SK-N-SH (cell line): ENCODE results near the gene EOLA1. TPM values are rescaled to one million over a fixed set of nuclear protein-coding genes. Genes with fewer than 3 reads are reported as not detected.

Experiments
- CTCF ChIA-PET: fragments of 300-600, 350-600 bp; formaldehyde crosslinking; extraction: SDS; loops from one replicate; lab custom pipeline; 2021; lab: Yijun Ruan, JAX
- POLR2A ChIA-PET: fragments of 350-600 bp; sonication (Branson Sonifier 250); formaldehyde crosslinking; extraction: SDS; loops from one replicate; lab custom pipeline; 2020; ENCODE audit warnings: antibody characterized with exemption, inconsistent platforms; lab: Yijun Ruan, JAX
- DNase-seq: peaks from one replicate; pipeline ENCODE4 v3.0.0; 2012
- H2AFZ ChIP-seq: fragments of 200-600 bp; sonication (generic); 2 replicates; pipeline ENCODE4 v1.8.1; 2016; ENCODE audit warnings: antibody characterized with exemption, mild to moderate bottlenecking, low read depth
- H3F3A ChIP-seq: fragments of 200-600 bp; sonication (generic); replicated peaks from 2 replicates; pipeline ENCODE3; 2016; ENCODE audit warnings: antibody characterized with exemption, mild to moderate bottlenecking; ENCODE audit not compliant: insufficient read depth
- H3K27ac ChIP-seq, 2 experiments: fragments of 200-500 bp in 1 of 2; fragments of 200-600 bp in 1 of 2; sonication (Bioruptor generic) in 1 of 2; sonication (generic), shearing (Covaris generic) in 1 of 2; 2 replicates each; pipeline versions ENCODE4 v1.5.1 to v1.6.1; 2014 to 2016; ENCODE audit warnings: low read depth in 2 of 2, inconsistent platforms in 1 of 2, low read length in 1 of 2, mild to moderate bottlenecking in 1 of 2, mixed read lengths in 1 of 2
- H3K27me3 ChIP-seq: fragments of 200-600 bp; sonication (generic), shearing (Covaris generic); 2 replicates; pipeline ENCODE4 v1.6.1; 2016; ENCODE audit warnings: mixed run types; ENCODE audit not compliant: insufficient read depth
- H3K36me3 ChIP-seq, 2 experiments: fragments of 200-500 bp in 1 of 2; fragments of 200-600 bp in 1 of 2; sonication (Bioruptor generic) in 1 of 2; sonication (generic) in 1 of 2; replicated peaks in 1 of 2; 2 replicates each; pipeline versions ENCODE3 to v1.5.1; 2014 to 2016; ENCODE audit warnings: low read length in 1 of 2, mild to moderate bottlenecking in 1 of 2; ENCODE audit not compliant: insufficient read depth in 2 of 2, control insufficient read depth in 1 of 2
- H3K4me1 ChIP-seq, 2 experiments: fragments of 200-500 bp in 1 of 2; fragments of 200-600 bp in 1 of 2; sonication (Bioruptor generic) in 1 of 2; sonication (generic), shearing (Covaris generic) in 1 of 2; 2 replicates each; pipeline versions ENCODE4 v1.5.1 to v1.6.1; 2014 to 2016; ENCODE audit warnings: low read depth in 1 of 2, low read length in 1 of 2, mixed run types in 1 of 2; ENCODE audit not compliant: insufficient read depth in 2 of 2, control insufficient read depth in 1 of 2
- H3K4me2 ChIP-seq: fragments of 200-600 bp; sonication (generic), shearing (Covaris generic); 2 replicates; pipeline ENCODE4 v1.6.1; 2017; ENCODE audit warnings: mixed run types
- H3K4me3 ChIP-seq, 2 experiments: fragments of 200-500 bp in 1 of 2; fragments of 200-600 bp in 1 of 2; sonication (Bioruptor generic) in 1 of 2; sonication (generic), shearing (Covaris generic) in 1 of 2; 2 replicates each; pipeline versions ENCODE4 v1.5.1 to v1.8.1; 2014 to 2016; ENCODE audit warnings: low read depth in 2 of 2, inconsistent platforms in 1 of 2, low read length in 1 of 2, mild to moderate bottlenecking in 1 of 2, mixed read lengths in 1 of 2, moderate library complexity in 1 of 2
- H3K79me2 ChIP-seq: fragments of 200-600 bp; sonication (generic); 2 replicates; pipeline ENCODE4 v1.8.1; 2017; ENCODE audit warnings: mild to moderate bottlenecking; ENCODE audit not compliant: insufficient read depth
- H3K9ac ChIP-seq: fragments of 200-600 bp; sonication (generic); 2 replicates; pipeline ENCODE4 v1.6.1; 2017; ENCODE audit warnings: mixed run types
- H3K9me2 ChIP-seq: fragments of 200-600 bp; sonication (generic); 2 replicates; pipeline ENCODE4 v1.6.1; 2017; ENCODE audit warnings: mixed run types
- H3K9me3 ChIP-seq: fragments of 200-600 bp; sonication (generic); 2 replicates; pipeline ENCODE4 v1.6.1; 2017; ENCODE audit warnings: mixed run types, mild to moderate bottlenecking, moderate library complexity
- H4K20me1 ChIP-seq: fragments of 200-600 bp; sonication (generic); 2 replicates; pipeline ENCODE4 v1.6.1; 2017; ENCODE audit warnings: mild to moderate bottlenecking, mixed run types; ENCODE audit not compliant: insufficient read depth
- CHD2 ChIP-seq: fragments of 150-350 bp; IDR thresholded peaks from 2 replicates; pipeline ENCODE4 v1.6.1; 2018; ENCODE audit warnings: low read length; ENCODE audit not compliant: partially characterized antibody
- CTCF ChIP-seq: fragments of 200-600 bp; sonication (generic); IDR thresholded peaks from 2 replicates; pipeline ENCODE4 v1.6.1; 2017; ENCODE audit warnings: antibody characterized with exemption, mild to moderate bottlenecking, moderate library complexity
- ELF1 ChIP-seq: IDR thresholded peaks from 2 replicates; pipeline ENCODE4 v1.4.0; 2012
- EP300 ChIP-seq, 2 experiments: IDR thresholded peaks; 2 replicates each; pipeline versions ENCODE4 v1.4.0 to v1.6.1; 2012; ENCODE audit warnings: borderline replicate concordance in 1 of 2, low read depth in 1 of 2, low read length in 1 of 2
- FOXJ3 ChIP-seq: sonication (generic); formaldehyde crosslinking; IDR thresholded peaks from 2 replicates; pipeline ENCODE4 v1.5.1; 2020; ENCODE audit warnings: mild to moderate bottlenecking, missing genetic modification reagents
- JUND ChIP-seq: IDR thresholded peaks from 2 replicates; pipeline ENCODE4 v1.4.0; 2012
- MEF2A ChIP-seq: IDR thresholded peaks from 2 replicates; pipeline ENCODE4 v1.4.0; 2012; ENCODE audit warnings: low read depth, borderline replicate concordance
- MXI1 ChIP-seq: IDR thresholded peaks from 2 replicates; pipeline ENCODE4 v1.6.1; 2012; ENCODE audit warnings: mild to moderate bottlenecking, low read depth, low read length, improper control_type of control experiment
- RCOR1 ChIP-seq: fragments of 150-350 bp; IDR thresholded peaks from 2 replicates; pipeline ENCODE4 v1.6.1; 2017; ENCODE audit warnings: antibody characterized with exemption, low read length
- SIN3A ChIP-seq: IDR thresholded peaks from 2 replicates; pipeline ENCODE4 v1.6.1; 2012; ENCODE audit warnings: low read depth, mild to moderate bottlenecking, low read length, moderate library complexity, borderline replicate concordance
- SMC3 ChIP-seq: IDR thresholded peaks from 2 replicates; pipeline ENCODE4 v1.6.1; 2012; ENCODE audit warnings: low read depth, low read length, improper control_type of control experiment
- TAF1 ChIP-seq: IDR thresholded peaks from 2 replicates; pipeline ENCODE4 v1.6.1; 2012; ENCODE audit warnings: low read depth, mild to moderate bottlenecking, low read length, moderate library complexity, borderline replicate concordance
- USF2 ChIP-seq: fragments of 150-350 bp; IDR thresholded peaks from 2 replicates; pipeline ENCODE4 v1.6.1; 2017; ENCODE audit warnings: antibody characterized with exemption, low read length, low read depth, borderline replicate concordance
- YY1 ChIP-seq: IDR thresholded peaks from 2 replicates; pipeline ENCODE4 v1.4.0; 2012; ENCODE audit warnings: low read depth, mild to moderate bottlenecking
- WGBS: methylation state at CpG from one replicate; pipeline ENCODE4 v1.1.6; 2017; ENCODE audit warnings: low lambda C conversion rate; 5-methylcytosine and 5-hydroxymethylcytosine counted together
- polyA plus RNA-seq, 3 experiments: library from polyadenylated mRNA; depleted of rRNA; stranded (reverse); fragments of >200 nt; gene quantifications; 2 replicates each; pipeline ENCODE4 v1.2.3, GENCODE V29; 2012
- TF ChIP-seq, protein P1 (sequence below): IDR thresholded peaks from 2 replicates; pipeline ENCODE4 v1.6.1; 2012; ENCODE audit warnings: mild to moderate bottlenecking, low read depth, low read length, moderate library complexity
- TF ChIP-seq, protein P2 (sequence below): IDR thresholded peaks from 2 replicates; pipeline ENCODE4 v1.4.0; 2012; ENCODE audit warnings: low read depth, borderline replicate concordance

The EOLA1 gene
- polyA plus RNA-seq, 1 of the 3 experiments (the other 2 are of a cell fraction), result 16.3 TPM

GRCh38 chrX:149498767-149499166, 42.0 kb upstream of the EOLA1 start (continued):
- TF ChIP-seq, protein P1, sequence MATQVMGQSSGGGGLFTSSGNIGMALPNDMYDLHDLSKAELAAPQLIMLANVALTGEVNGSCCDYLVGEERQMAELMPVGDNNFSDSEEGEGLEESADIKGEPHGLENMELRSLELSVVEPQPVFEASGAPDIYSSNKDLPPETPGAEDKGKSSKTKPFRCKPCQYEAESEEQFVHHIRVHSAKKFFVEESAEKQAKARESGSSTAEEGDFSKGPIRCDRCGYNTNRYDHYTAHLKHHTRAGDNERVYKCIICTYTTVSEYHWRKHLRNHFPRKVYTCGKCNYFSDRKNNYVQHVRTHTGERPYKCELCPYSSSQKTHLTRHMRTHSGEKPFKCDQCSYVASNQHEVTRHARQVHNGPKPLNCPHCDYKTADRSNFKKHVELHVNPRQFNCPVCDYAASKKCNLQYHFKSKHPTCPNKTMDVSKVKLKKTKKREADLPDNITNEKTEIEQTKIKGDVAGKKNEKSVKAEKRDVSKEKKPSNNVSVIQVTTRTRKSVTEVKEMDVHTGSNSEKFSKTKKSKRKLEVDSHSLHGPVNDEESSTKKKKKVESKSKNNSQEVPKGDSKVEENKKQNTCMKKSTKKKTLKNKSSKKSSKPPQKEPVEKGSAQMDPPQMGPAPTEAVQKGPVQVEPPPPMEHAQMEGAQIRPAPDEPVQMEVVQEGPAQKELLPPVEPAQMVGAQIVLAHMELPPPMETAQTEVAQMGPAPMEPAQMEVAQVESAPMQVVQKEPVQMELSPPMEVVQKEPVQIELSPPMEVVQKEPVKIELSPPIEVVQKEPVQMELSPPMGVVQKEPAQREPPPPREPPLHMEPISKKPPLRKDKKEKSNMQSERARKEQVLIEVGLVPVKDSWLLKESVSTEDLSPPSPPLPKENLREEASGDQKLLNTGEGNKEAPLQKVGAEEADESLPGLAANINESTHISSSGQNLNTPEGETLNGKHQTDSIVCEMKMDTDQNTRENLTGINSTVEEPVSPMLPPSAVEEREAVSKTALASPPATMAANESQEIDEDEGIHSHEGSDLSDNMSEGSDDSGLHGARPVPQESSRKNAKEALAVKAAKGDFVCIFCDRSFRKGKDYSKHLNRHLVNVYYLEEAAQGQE, result no peak
- TF ChIP-seq JUND, result no peak
- no peak for TF ChIP-seq TAF1
- TF ChIP-seq CTCF, result no peak
- TF ChIP-seq YY1, result no peak
- TF ChIP-seq SIN3A, result no peak

DNA sequence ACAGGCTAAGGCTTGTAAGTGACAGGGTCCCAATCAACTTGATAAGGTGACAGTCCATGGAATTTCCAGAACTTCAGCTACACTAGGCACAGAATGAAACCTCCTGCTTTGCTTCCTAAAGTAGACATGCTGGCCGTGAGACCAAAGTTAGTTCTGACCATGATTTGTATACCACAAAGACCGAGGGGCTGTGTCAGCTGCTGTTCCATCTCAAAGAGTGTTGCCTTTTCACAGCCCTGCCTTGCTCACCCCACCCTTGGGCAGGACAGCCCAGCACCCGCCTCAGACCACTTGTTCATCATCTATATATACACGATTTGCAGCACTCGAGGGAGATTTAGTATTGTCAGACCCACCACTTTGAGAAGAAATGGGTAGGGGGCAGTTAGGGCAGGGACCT, 41.0 kb upstream of the EOLA1 start:
- H3K4me1 ChIP-seq, result peaks cover 0 to 8% of the 10 kb centered on the region in 2 experiments; a peak in 1 of 4 replicates
- no peaks in the 10 kb centered on the region; the same call in 1 of the 2 replicates for H4K20me1 ChIP-seq
- no peak overlapping the region for H3K4me3 ChIP-seq
- H3K79me2 ChIP-seq, result peaks cover 24% of the 10 kb centered on the region
- ChIA-PET POLR2A (no interaction called here), CTCF (interaction anchor here (0.9 to 2.2 kb wide), 2 partner anchors 13 to 29 kb away, joined by 3 to 7 read pairs; no protein-coding TSS in a partner anchor)
- peaks cover 35 to 54% of the 10 kb centered on the region in 2 experiments for H3K36me3 ChIP-seq
- DNase-seq, result no peak
- no peaks in the 10 kb centered on the region for H3K9me3 ChIP-seq
- H3K9ac ChIP-seq, result no peak overlapping the region
- no peak overlapping the region for H2AFZ ChIP-seq
- no peak overlapping the region for H3K4me2 ChIP-seq
- H3K27ac ChIP-seq, result no peak overlapping the region
- H3K27me3 ChIP-seq, result no peaks in the 10 kb centered on the region
- WGBS, result 51% methylated on average over 5 of the region's 5 CpGs
- no peaks in the 10 kb centered on the region for H3F3A ChIP-seq
- TF ChIP-seq, protein P1, result no peak
- TF ChIP-seq, protein P2, sequence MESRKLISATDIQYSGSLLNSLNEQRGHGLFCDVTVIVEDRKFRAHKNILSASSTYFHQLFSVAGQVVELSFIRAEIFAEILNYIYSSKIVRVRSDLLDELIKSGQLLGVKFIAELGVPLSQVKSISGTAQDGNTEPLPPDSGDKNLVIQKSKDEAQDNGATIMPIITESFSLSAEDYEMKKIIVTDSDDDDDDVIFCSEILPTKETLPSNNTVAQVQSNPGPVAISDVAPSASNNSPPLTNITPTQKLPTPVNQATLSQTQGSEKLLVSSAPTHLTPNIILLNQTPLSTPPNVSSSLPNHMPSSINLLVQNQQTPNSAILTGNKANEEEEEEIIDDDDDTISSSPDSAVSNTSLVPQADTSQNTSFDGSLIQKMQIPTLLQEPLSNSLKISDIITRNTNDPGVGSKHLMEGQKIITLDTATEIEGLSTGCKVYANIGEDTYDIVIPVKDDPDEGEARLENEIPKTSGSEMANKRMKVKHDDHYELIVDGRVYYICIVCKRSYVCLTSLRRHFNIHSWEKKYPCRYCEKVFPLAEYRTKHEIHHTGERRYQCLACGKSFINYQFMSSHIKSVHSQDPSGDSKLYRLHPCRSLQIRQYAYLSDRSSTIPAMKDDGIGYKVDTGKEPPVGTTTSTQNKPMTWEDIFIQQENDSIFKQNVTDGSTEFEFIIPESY, result no peak
- TF ChIP-seq CHD2, result no peak
- TF ChIP-seq ELF1, result no peak
- no peak for TF ChIP-seq MEF2A
- TF ChIP-seq MXI1, result no peak
- TF ChIP-seq TAF1, result no peak
- TF ChIP-seq YY1, result no peak
- TF ChIP-seq CTCF, result no peak
- no peak for TF ChIP-seq RCOR1
- TF ChIP-seq FOXJ3 (CRISPR knock-in tag), result no peak
- TF ChIP-seq USF2, result no peak
- TF ChIP-seq EP300 (IDR thresholded peaks at IDR 0.05; ENCODE audit: borderline replicate concordance in 1 of 2, low read depth in 1 of 2, low read length in 1 of 2), result no peak
- no peak for TF ChIP-seq SMC3
- no peaks in the 10 kb centered on the region for H3K9me2 ChIP-seq
